Measurements from ENCODE around the gene PPARG. TPM values are rescaled to one million over a fixed set of nuclear protein-coding genes. Genes with fewer than 3 reads are reported as not detected.
"Not testable (repeated sequence)": the region's sequence is repeated elsewhere in the genome, so short reads cannot be mapped to it uniquely, and the experiment has no call there.

PPARG gene
- polyA plus RNA-seq, 1 donor (not counting 4 experiments of a cell fraction or from before 2014, with no cell fraction given): 3.1 TPM

DNA sequence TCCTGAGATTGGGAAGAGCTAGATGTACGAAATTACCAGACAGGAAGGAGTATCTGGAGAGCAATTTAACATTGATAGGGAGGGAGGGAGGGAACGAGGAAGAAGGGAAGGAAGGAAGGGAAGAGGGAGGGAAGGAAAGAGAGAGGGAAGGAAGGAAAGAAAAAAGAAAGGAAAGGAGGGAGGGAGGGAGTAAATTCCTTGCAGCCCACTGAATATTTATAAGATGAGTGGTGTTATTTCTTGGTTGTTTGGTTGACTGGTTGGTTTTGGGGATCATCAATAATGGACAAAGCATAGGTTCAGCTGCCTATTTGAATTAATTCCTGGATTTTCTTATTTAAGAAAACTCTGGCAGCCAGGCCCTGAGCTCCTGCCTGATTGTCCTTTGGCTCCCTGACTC, 179.9 kb downstream of the PPARG start:
- Histone ChIP-seq H3K4me1 (ENCODE audit: control insufficient read depth, extremely low read depth, insufficient read depth, low read length) (peaks cover 5% of the 10 kb centered on the region), H3K4me3 (ENCODE audit: control insufficient read depth in 2 of 3, extremely low read depth in 1 of 3, insufficient read depth in 2 of 3, low read depth in 1 of 3, low read length in 3 of 3) (no peak overlapping the region), H3K9me1 (ENCODE audit: control insufficient read depth, extremely low read depth, insufficient read depth, low read length) (no peaks in the 10 kb centered on the region), H3K4me2 (ENCODE audit: control insufficient read depth, extremely low read depth, insufficient read depth, low read depth, low read length) (no peak overlapping the region), H3K36me3 (ENCODE audit: control insufficient read depth in 2 of 2, extremely low read depth in 1 of 2, insufficient read depth in 2 of 2, low read length in 2 of 2) (no peaks in the 10 kb centered on the region), H3K27me3 (ENCODE audit: control insufficient read depth, extremely low read depth, insufficient read depth, low read length) (no peaks in the 10 kb centered on the region), H2AFZ (ENCODE audit: control insufficient read depth, low read length) (no peak overlapping the region), H3K27ac (ENCODE audit: control insufficient read depth, insufficient read depth, low read length) (no peak overlapping the region), H4K20me1 (ENCODE audit: control insufficient read depth, extremely low read depth, insufficient read depth, low read length) (no peaks in the 10 kb centered on the region), H3K9me3 (ENCODE audit: control insufficient read depth, low read depth, low read length) (no peaks in the 10 kb centered on the region), H3K79me2 (ENCODE audit: control insufficient read depth, insufficient read depth, low read length) (no peaks in the 10 kb centered on the region), H3K9ac (ENCODE audit: control insufficient read depth, extremely low read depth, insufficient read depth, low read length) (no peak overlapping the region)
- DNase-seq (ENCODE audit: low read depth, low spot score) (no peak), FAIRE-seq (no peak)
- TF ChIP-seq CTCF (optimal IDR thresholded peaks at IDR 0.05 in 1 of 3, IDR thresholded peaks at IDR 0.05 in 1 of 3, conservative IDR thresholded peaks at IDR 0.05 in 1 of 3; ENCODE audit: extremely low read depth in 1 of 3, insufficient read depth in 2 of 3, low read length in 3 of 3) (no peak), EZH2 (IDR thresholded peaks at IDR 0.05; ENCODE audit: low read length) (no peak)
- dilution Hi-C loops (cut with MboI; ENCODE audit: extremely low pct_ligation_motif_present, low sequenced_read_pairs): no loop called here

- DNase-seq (ENCODE audit: low read depth, low spot score); dilution Hi-C loops (cut with MboI; ENCODE audit: extremely low pct_ligation_motif_present, low sequenced_read_pairs); H3K9me3 ChIP-seq (ENCODE audit: control insufficient read depth, low read depth, low read length); H3K9ac ChIP-seq (ENCODE audit: control insufficient read depth, extremely low read depth, insufficient read depth, low read length); H3K9me1 ChIP-seq (ENCODE audit: control insufficient read depth, extremely low read depth, insufficient read depth, low read length); H3K79me2 ChIP-seq (ENCODE audit: control insufficient read depth, insufficient read depth, low read length); H3K36me3 ChIP-seq (ENCODE audit: control insufficient read depth in 2 of 2, extremely low read depth in 1 of 2, insufficient read depth in 2 of 2, low read length in 2 of 2); FAIRE-seq; H3K27ac ChIP-seq (ENCODE audit: control insufficient read depth, insufficient read depth, low read length); H2AFZ ChIP-seq (ENCODE audit: control insufficient read depth, low read length); H3K4me1 ChIP-seq (ENCODE audit: control insufficient read depth, extremely low read depth, insufficient read depth, low read length); H4K20me1 ChIP-seq (ENCODE audit: control insufficient read depth, extremely low read depth, insufficient read depth, low read length); H3K4me3 ChIP-seq (ENCODE audit: control insufficient read depth in 2 of 3, extremely low read depth in 1 of 3, insufficient read depth in 2 of 3, low read depth in 1 of 3, low read length in 3 of 3); H3K4me2 ChIP-seq (ENCODE audit: control insufficient read depth, extremely low read depth, insufficient read depth, low read depth, low read length); H3K27me3 ChIP-seq (ENCODE audit: control insufficient read depth, extremely low read depth, insufficient read depth, low read length): not testable (repeated sequence)
Observed at GRCh38 chr3:12469222-12469621, 180.4 kb downstream of the PPARG start.

GRCh38 chr3:12470111-12470510, 181.2 kb downstream of the PPARG start:
- Histone ChIP-seq H3K4me3 (ENCODE audit: control insufficient read depth in 2 of 3, extremely low read depth in 1 of 3, insufficient read depth in 2 of 3, low read depth in 1 of 3, low read length in 3 of 3) (no peak overlapping the region), H4K20me1 (ENCODE audit: control insufficient read depth, extremely low read depth, insufficient read depth, low read length) (no peaks in the 10 kb centered on the region), H3K4me1 (ENCODE audit: control insufficient read depth, extremely low read depth, insufficient read depth, low read length) (peaks cover 5% of the 10 kb centered on the region), H2AFZ (ENCODE audit: control insufficient read depth, low read length) (no peak overlapping the region), H3K9me1 (ENCODE audit: control insufficient read depth, extremely low read depth, insufficient read depth, low read length) (no peaks in the 10 kb centered on the region), H3K9ac (ENCODE audit: control insufficient read depth, extremely low read depth, insufficient read depth, low read length) (no peak overlapping the region), H3K4me2 (ENCODE audit: control insufficient read depth, extremely low read depth, insufficient read depth, low read depth, low read length) (no peak overlapping the region), H3K27me3 (ENCODE audit: control insufficient read depth, extremely low read depth, insufficient read depth, low read length) (no peaks in the 10 kb centered on the region), H3K9me3 (ENCODE audit: control insufficient read depth, low read depth, low read length) (no peaks in the 10 kb centered on the region), H3K79me2 (ENCODE audit: control insufficient read depth, insufficient read depth, low read length) (no peaks in the 10 kb centered on the region), H3K27ac (ENCODE audit: control insufficient read depth, insufficient read depth, low read length) (no peak overlapping the region), H3K36me3 (ENCODE audit: control insufficient read depth in 2 of 2, extremely low read depth in 1 of 2, insufficient read depth in 2 of 2, low read length in 2 of 2) (no peaks in the 10 kb centered on the region)
- dilution Hi-C loops (cut with MboI; ENCODE audit: extremely low pct_ligation_motif_present, low sequenced_read_pairs): no loop called here
- no peak for TF ChIP-seq CTCF (optimal IDR thresholded peaks at IDR 0.05 in 1 of 3, IDR thresholded peaks at IDR 0.05 in 1 of 3, conservative IDR thresholded peaks at IDR 0.05 in 1 of 3; ENCODE audit: extremely low read depth in 1 of 3, insufficient read depth in 2 of 3, low read length in 3 of 3)
- no peak for TF ChIP-seq EZH2 (IDR thresholded peaks at IDR 0.05; ENCODE audit: low read length)
- FAIRE-seq (no peak), DNase-seq (ENCODE audit: low read depth, low spot score) (no peak)
